CD4-positive, alpha-beta T cell (primary cell): Measurements from ENCODE around the gene MACROD2. TPM values are rescaled to one million over a fixed set of nuclear protein-coding genes. Genes with fewer than 3 reads are reported as not detected.

Experiments
- ATAC-seq: fragments of 200-7000 bp; cut with Tn5 transposase; one replicate; pipeline ENCODE4 v1.10.0; 2022; ENCODE audit warnings: mild to moderate bottlenecking; ENCODE audit not compliant: poor library complexity
- CTCF ChIA-PET: fragments of 350-600 bp; sonication (Branson Sonifier 250); formaldehyde crosslinking; loops from one replicate; lab custom pipeline; 2021; ENCODE audit warnings: antibody characterized with exemption, inconsistent platforms; lab: Charles Lee
- POLR2A ChIA-PET: fragments of 350-600 bp; sonication (Branson Sonifier 250); formaldehyde crosslinking; loops from one replicate; lab custom pipeline; 2021; ENCODE audit warnings: antibody characterized with exemption, inconsistent platforms; lab: Charles Lee
- DNase-seq, 14 experiments: peaks; one replicate each; pipeline ENCODE4 v3.0.0-alpha.2; 2013 to 2020; ENCODE audit warnings: mixed read lengths in 2 of 14
- H3K27ac ChIP-seq, 2 donors: one replicate each; pipeline versions ENCODE4 v1.5.1 to v1.7.0; 2013; ENCODE audit warnings: low read length in 2 of 2, low read depth in 1 of 2, mild to moderate bottlenecking in 1 of 2
- H3K27me3 ChIP-seq, 2 experiments: 1 replicate in 1 of 2; 2 replicates in 1 of 2; pipeline versions ENCODE4 v1.6.1 to v1.7.0; 2013; ENCODE audit warnings: low read length in 2 of 2, control low read depth in 1 of 2, mild to moderate bottlenecking in 1 of 2, moderate library complexity in 1 of 2; ENCODE audit not compliant: insufficient read depth in 2 of 2, control insufficient read depth in 1 of 2
- H3K36me3 ChIP-seq: one replicate; pipeline ENCODE4 v1.6.1; 2013; ENCODE audit warnings: low read length, control low read depth; ENCODE audit not compliant: insufficient read depth
- H3K4me1 ChIP-seq: one replicate; pipeline ENCODE4 v1.6.1; 2013; ENCODE audit warnings: low read length, control low read depth; ENCODE audit not compliant: insufficient read depth
- H3K4me3 ChIP-seq: one replicate; pipeline ENCODE4 v1.5.1; 2013; ENCODE audit warnings: mild to moderate bottlenecking, low read length, moderate library complexity
- H3K9me3 ChIP-seq, 2 experiments: 1 replicate in 1 of 2; 2 replicates in 1 of 2; pipeline versions ENCODE4 v1.6.1 to v1.7.0; 2013; ENCODE audit warnings: low read length in 2 of 2, mild to moderate bottlenecking in 2 of 2, control low read depth in 1 of 2, moderate library complexity in 1 of 2; ENCODE audit not compliant: control insufficient read depth in 1 of 2, insufficient read depth in 1 of 2
- H3K27ac Mint-ChIP-seq: one replicate; pipeline ENCODE4 v1.8.0; 2020; ENCODE audit warnings: mixed read lengths
- H3K27me3 Mint-ChIP-seq: one replicate; pipeline ENCODE4 v1.8.0; 2021; ENCODE audit warnings: mixed read lengths
- H3K36me3 Mint-ChIP-seq: one replicate; pipeline ENCODE4 v1.8.0; 2021; ENCODE audit warnings: low read depth, mixed read lengths
- H3K4me1 Mint-ChIP-seq: one replicate; pipeline ENCODE4 v1.8.0; 2021; ENCODE audit warnings: low read depth, mixed read lengths
- H3K4me3 Mint-ChIP-seq: one replicate; pipeline ENCODE4 v1.8.0; 2020; ENCODE audit warnings: mild to moderate bottlenecking, mixed read lengths
- H3K9me3 Mint-ChIP-seq: one replicate; pipeline ENCODE4 v1.8.0; 2020; ENCODE audit warnings: mixed read lengths
- CTCF ChIP-seq: fragments of 200-600 bp; IDR thresholded peaks from one replicate; pipeline ENCODE4 v1.8.0; 2022; ENCODE audit warnings: antibody characterized with exemption, mild to moderate bottlenecking
- intact Hi-C, 2 experiments: fragments of 100-400 bp; cut with DNase I in 1 of 2; cut with micrococcal nuclease in 1 of 2; formaldehyde crosslinking; loops; one replicate each; pipeline versions ENCODE4 v1.15.1 to v1.9.0; 2023 to 2025; cut with DNase I, micrococcal nuclease
- total RNA-seq, 174 experiments: library from RNA in 2 of 174; stranded (reverse) in 2 of 174; gene quantifications; one replicate each; pipeline ENCODE4 v1.2.3 and lab custom pipeline; 2021 to 2026

MACROD2 gene
- total RNA-seq, 2 experiments from 2014 or later = not detected

- H3K4me1 Mint-ChIP-seq = no peaks in the 10 kb centered on the region
- no peak overlapping the region for H3K27ac ChIP-seq
- peaks cover 8% of the 10 kb centered on the region for H3K9me3 Mint-ChIP-seq
- no peak overlapping the region for H3K4me3 Mint-ChIP-seq
- ATAC-seq (no peak), DNase-seq (no peak)
- H3K36me3 ChIP-seq = no peaks in the 10 kb centered on the region
- no peak for TF ChIP-seq CTCF
- ChIA-PET POLR2A (no interaction called here), CTCF (no interaction called here)
- H3K4me3 ChIP-seq = no peak overlapping the region
- H3K27me3 ChIP-seq = no peaks in the 10 kb centered on the region
- H3K36me3 Mint-ChIP-seq = no peaks in the 10 kb centered on the region
- H3K27me3 Mint-ChIP-seq = no peaks in the 10 kb centered on the region
- intact Hi-C loops = no loop called here
- H3K27ac Mint-ChIP-seq = no peak overlapping the region
- no peaks in the 10 kb centered on the region for H3K9me3 ChIP-seq
- no peaks in the 10 kb centered on the region for H3K4me1 ChIP-seq
Measured at GRCh38 chr20:15327123-15327522, 1331.8 kb downstream of the MACROD2 start.

- H3K27me3 Mint-ChIP-seq = no peaks in the 10 kb centered on the region
- H3K9me3 Mint-ChIP-seq = peaks cover 8% of the 10 kb centered on the region
- H3K36me3 Mint-ChIP-seq = no peaks in the 10 kb centered on the region
- H3K4me3 Mint-ChIP-seq = no peak overlapping the region
- no peaks in the 10 kb centered on the region for H3K9me3 ChIP-seq
- TF ChIP-seq CTCF = no peak
- no peaks in the 10 kb centered on the region for H3K36me3 ChIP-seq
- ChIA-PET POLR2A (no interaction called here), CTCF (no interaction called here)
- no peak overlapping the region for H3K4me3 ChIP-seq
- DNase-seq (no peak), ATAC-seq (no peak)
- H3K27me3 ChIP-seq = no peaks in the 10 kb centered on the region
- intact Hi-C loops = no loop called here
- no peak overlapping the region for H3K27ac ChIP-seq
- no peak overlapping the region for H3K27ac Mint-ChIP-seq
- no peaks in the 10 kb centered on the region for H3K4me1 ChIP-seq
- no peaks in the 10 kb centered on the region for H3K4me1 Mint-ChIP-seq
Measured at GRCh38 chr20:15328084-15328483, 1332.8 kb downstream of the MACROD2 start.

GRCh38 chr20:15332711-15333160 is 1337.4 kb downstream of the MACROD2 start:
- intact Hi-C loops = no loop called here
- H3K27me3 Mint-ChIP-seq = no peaks in the 10 kb centered on the region
- Histone ChIP-seq H3K4me1 (no peaks in the 10 kb centered on the region), H3K4me3 (no peak overlapping the region), H3K36me3 (no peaks in the 10 kb centered on the region), H3K27me3 (no peaks in the 10 kb centered on the region), H3K9me3 (no peaks in the 10 kb centered on the region), H3K27ac (no peak overlapping the region)
- no peaks in the 10 kb centered on the region for H3K4me1 Mint-ChIP-seq
- ChIA-PET CTCF (no interaction called here), POLR2A (no interaction called here)
- no peak for TF ChIP-seq CTCF
- no peak for DNase-seq
- ATAC-seq = no peak
- no peaks in the 10 kb centered on the region for H3K36me3 Mint-ChIP-seq
- H3K9me3 Mint-ChIP-seq = peaks cover 7% of the 10 kb centered on the region
- no peak overlapping the region for H3K4me3 Mint-ChIP-seq
- H3K27ac Mint-ChIP-seq = no peak overlapping the region
